ENCODE measurements around the gene SPZ1. TPM values are rescaled to one million over a fixed set of nuclear protein-coding genes. Genes with fewer than 3 reads are reported as not detected.

Gene SPZ1
- total RNA-seq, 3 donors from 2014 or later (not counting 1 experiment from before 2014, with no cell fraction given), result not detected

- H3K36me3 ChIP-seq (ENCODE audit: control insufficient read depth, insufficient read depth, low read length), result no peaks in the 10 kb centered on the region
- intact Hi-C loops (cut with micrococcal nuclease), result no loop called here
- 92% methylated on average over 11 of the region's 11 CpGs for WGBS (ENCODE audit: insufficient coverage)
- no peak overlapping the region for H3K4me3 Mint-ChIP-seq
- no peak for TF ChIP-seq CTCF (IDR thresholded peaks at IDR 0.05)
- DNase-seq, result no peak
- ATAC-seq, result no peak
- H3K27me3 ChIP-seq (ENCODE audit: control insufficient read depth, insufficient read depth, low read length), result no peaks in the 10 kb centered on the region
- H3K36me3 Mint-ChIP-seq, result no peaks in the 10 kb centered on the region
- no peaks in the 10 kb centered on the region for H3K9me3 ChIP-seq (ENCODE audit: control insufficient read depth, insufficient read depth, low read length)
- no peaks in the 10 kb centered on the region for H3K27me3 Mint-ChIP-seq (ENCODE audit: low read depth in 2 of 2)
- no peak overlapping the region for H3K27ac Mint-ChIP-seq
- H3K4me1 Mint-ChIP-seq, result no peaks in the 10 kb centered on the region
- no peak overlapping the region for H3K4me3 ChIP-seq (ENCODE audit: low read length)
- H3K4me1 ChIP-seq (ENCODE audit: control insufficient read depth, insufficient read depth, low read length), result no peaks in the 10 kb centered on the region
- H3K9me3 Mint-ChIP-seq, result no peaks in the 10 kb centered on the region
- no peak overlapping the region for H3K27ac ChIP-seq (ENCODE audit: low read length)
Observed at GRCh38 chr5:80308526-80308925, 11.3 kb upstream of the SPZ1 start.

GRCh38 chr5:80309871-80310665, 9.7 kb upstream of the SPZ1 start:
- ATAC-seq (no peak), DNase-seq (no peak)
- intact Hi-C loops (cut with micrococcal nuclease), result no loop called here
- no peak for TF ChIP-seq CTCF (IDR thresholded peaks at IDR 0.05)
- no peak overlapping the region for H3K27ac ChIP-seq (ENCODE audit: low read length)
- H3K27ac Mint-ChIP-seq, result no peak overlapping the region
- H3K27me3 ChIP-seq (ENCODE audit: control insufficient read depth, insufficient read depth, low read length), result no peaks in the 10 kb centered on the region
- H3K9me3 ChIP-seq (ENCODE audit: control insufficient read depth, insufficient read depth, low read length), result no peaks in the 10 kb centered on the region
- H3K36me3 ChIP-seq (ENCODE audit: control insufficient read depth, insufficient read depth, low read length), result no peaks in the 10 kb centered on the region
- H3K4me3 Mint-ChIP-seq, result no peak overlapping the region
- WGBS (ENCODE audit: insufficient coverage), result 86% methylated on average over 34 of the region's 34 CpGs
- no peaks in the 10 kb centered on the region for H3K36me3 Mint-ChIP-seq
- no peak overlapping the region for H3K4me3 ChIP-seq (ENCODE audit: low read length)
- no peaks in the 10 kb centered on the region for H3K27me3 Mint-ChIP-seq (ENCODE audit: low read depth in 2 of 2)
- no peaks in the 10 kb centered on the region for H3K4me1 ChIP-seq (ENCODE audit: control insufficient read depth, insufficient read depth, low read length)
- no peaks in the 10 kb centered on the region for H3K9me3 Mint-ChIP-seq
- H3K4me1 Mint-ChIP-seq, result no peaks in the 10 kb centered on the region

GRCh38 chr5:80315244-80315643, 4.6 kb upstream of the SPZ1 start:
- WGBS (ENCODE audit: insufficient coverage), result 95% methylated on average over 1 of the region's 1 CpG
- Histone ChIP-seq H3K9me3 (ENCODE audit: control insufficient read depth, insufficient read depth, low read length) (no peaks in the 10 kb centered on the region), H3K27me3 (ENCODE audit: control insufficient read depth, insufficient read depth, low read length) (no peaks in the 10 kb centered on the region), H3K4me3 (ENCODE audit: low read length) (no peak overlapping the region), H3K27ac (ENCODE audit: low read length) (no peak overlapping the region), H3K36me3 (ENCODE audit: control insufficient read depth, insufficient read depth, low read length) (no peaks in the 10 kb centered on the region), H3K4me1 (ENCODE audit: control insufficient read depth, insufficient read depth, low read length) (no peaks in the 10 kb centered on the region)
- no peaks in the 10 kb centered on the region for H3K36me3 Mint-ChIP-seq
- H3K4me3 Mint-ChIP-seq, result no peak overlapping the region
- intact Hi-C loops (cut with micrococcal nuclease), result no loop called here
- no peaks in the 10 kb centered on the region for H3K9me3 Mint-ChIP-seq
- no peak overlapping the region for H3K27ac Mint-ChIP-seq
- TF ChIP-seq CTCF (IDR thresholded peaks at IDR 0.05), result no peak
- ATAC-seq (no peak), DNase-seq (no peak)
- no peaks in the 10 kb centered on the region for H3K4me1 Mint-ChIP-seq
- peaks cover 0 to 13% of the 10 kb centered on the region in 2 donors for H3K27me3 Mint-ChIP-seq (ENCODE audit: low read depth in 2 of 2)

GRCh38 chr5:80318212-80318611, 1.6 kb upstream of the SPZ1 start:
- DNase-seq, result no peak
- Histone ChIP-seq H3K4me3 (ENCODE audit: low read length) (no peak overlapping the region), H3K4me1 (ENCODE audit: control insufficient read depth, insufficient read depth, low read length) (no peaks in the 10 kb centered on the region), H3K36me3 (ENCODE audit: control insufficient read depth, insufficient read depth, low read length) (no peaks in the 10 kb centered on the region), H3K27me3 (ENCODE audit: control insufficient read depth, insufficient read depth, low read length) (peaks cover 2% of the 10 kb centered on the region), H3K27ac (ENCODE audit: low read length) (no peak overlapping the region), H3K9me3 (ENCODE audit: control insufficient read depth, insufficient read depth, low read length) (no peaks in the 10 kb centered on the region)
- no peak for ATAC-seq
- Mint-ChIP-seq H3K27ac (no peak overlapping the region), H3K9me3 (no peaks in the 10 kb centered on the region), H3K27me3 (ENCODE audit: low read depth in 2 of 2) (peaks cover 19 to 21% of the 10 kb centered on the region in 2 donors), H3K4me1 (no peaks in the 10 kb centered on the region), H3K36me3 (no peaks in the 10 kb centered on the region), H3K4me3 (no peak overlapping the region)
- intact Hi-C loops (cut with micrococcal nuclease), result no loop called here
- 71% methylated on average over 1 of the region's 1 CpG for WGBS (ENCODE audit: insufficient coverage)
- no peak for TF ChIP-seq CTCF (IDR thresholded peaks at IDR 0.05)
